Suprapubic skin (tissue), 4 donors: ENCODE data around the gene PRRT1.

Experiments
- POLR2A ChIP-seq, 2 donors: fragments of 450-650 bp; IDR thresholded peaks; one replicate each; pipeline ENCODE4 v1.6.1; 2017; ENCODE audit warnings: antibody characterized with exemption in 2 of 2, mild to moderate bottlenecking in 2 of 2, moderate library complexity in 2 of 2
- POLR2AphosphoS5 ChIP-seq, 3 donors: sonication (generic); formaldehyde crosslinking; IDR thresholded peaks; one replicate each; pipeline ENCODE4 v1.6.1; 2017; ENCODE audit warnings: antibody characterized with exemption in 3 of 3
- TF ChIP-seq, protein P1 (sequence below), 2 donors: fragments of 200-600 bp in 1 of 2; fragments of 450-650 bp in 1 of 2; sonication (generic) in 1 of 2; IDR thresholded peaks; one replicate each; pipeline ENCODE4 v1.5.1; 2016 to 2019; ENCODE audit warnings: antibody characterized with exemption in 2 of 2, mild to moderate bottlenecking in 1 of 2, moderate library complexity in 1 of 2

DNA sequence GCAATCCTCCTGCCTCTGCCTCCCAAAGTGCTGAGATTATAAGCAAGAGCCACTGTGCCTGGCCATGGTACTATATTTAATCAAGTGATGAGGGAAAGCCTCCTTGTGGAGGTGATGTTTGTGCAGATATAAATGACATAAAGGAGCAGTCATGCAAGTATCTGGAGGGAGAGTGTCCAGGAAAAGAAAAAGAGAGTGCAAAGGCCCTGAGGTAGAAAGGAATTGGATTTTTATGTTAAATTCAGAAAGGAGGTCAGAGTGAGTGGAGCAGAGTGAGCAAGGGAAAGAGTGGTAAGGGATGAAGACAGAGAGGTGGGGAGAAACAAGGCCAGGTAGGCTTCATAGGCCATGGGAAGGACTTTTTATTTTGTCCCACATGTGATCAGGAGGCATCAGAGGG, 14.3 kb downstream of the PRRT1 start:
- TF ChIP-seq POLR2A (IDR thresholded peaks at IDR 0.05), result no peak
- TF ChIP-seq, protein P1, sequence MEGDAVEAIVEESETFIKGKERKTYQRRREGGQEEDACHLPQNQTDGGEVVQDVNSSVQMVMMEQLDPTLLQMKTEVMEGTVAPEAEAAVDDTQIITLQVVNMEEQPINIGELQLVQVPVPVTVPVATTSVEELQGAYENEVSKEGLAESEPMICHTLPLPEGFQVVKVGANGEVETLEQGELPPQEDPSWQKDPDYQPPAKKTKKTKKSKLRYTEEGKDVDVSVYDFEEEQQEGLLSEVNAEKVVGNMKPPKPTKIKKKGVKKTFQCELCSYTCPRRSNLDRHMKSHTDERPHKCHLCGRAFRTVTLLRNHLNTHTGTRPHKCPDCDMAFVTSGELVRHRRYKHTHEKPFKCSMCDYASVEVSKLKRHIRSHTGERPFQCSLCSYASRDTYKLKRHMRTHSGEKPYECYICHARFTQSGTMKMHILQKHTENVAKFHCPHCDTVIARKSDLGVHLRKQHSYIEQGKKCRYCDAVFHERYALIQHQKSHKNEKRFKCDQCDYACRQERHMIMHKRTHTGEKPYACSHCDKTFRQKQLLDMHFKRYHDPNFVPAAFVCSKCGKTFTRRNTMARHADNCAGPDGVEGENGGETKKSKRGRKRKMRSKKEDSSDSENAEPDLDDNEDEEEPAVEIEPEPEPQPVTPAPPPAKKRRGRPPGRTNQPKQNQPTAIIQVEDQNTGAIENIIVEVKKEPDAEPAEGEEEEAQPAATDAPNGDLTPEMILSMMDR (IDR thresholded peaks at IDR 0.05), result no peak
- no peak for TF ChIP-seq POLR2AphosphoS5 (IDR thresholded peaks at IDR 0.05)
